GOT3 (cell line): Measurements from ENCODE around the gene SLC24A4.

Experiments
- DNase-seq: peaks from one replicate; lab custom pipeline; 2025; ENCODE audit warnings: mixed read lengths; lab: John Stamatoyannopoulos, UW

SLC24A4 gene

GRCh38 chr14:92501891-92502351 is 179.0 kb downstream of the SLC24A4 start:
- DNase-seq, result no peak

DNA sequence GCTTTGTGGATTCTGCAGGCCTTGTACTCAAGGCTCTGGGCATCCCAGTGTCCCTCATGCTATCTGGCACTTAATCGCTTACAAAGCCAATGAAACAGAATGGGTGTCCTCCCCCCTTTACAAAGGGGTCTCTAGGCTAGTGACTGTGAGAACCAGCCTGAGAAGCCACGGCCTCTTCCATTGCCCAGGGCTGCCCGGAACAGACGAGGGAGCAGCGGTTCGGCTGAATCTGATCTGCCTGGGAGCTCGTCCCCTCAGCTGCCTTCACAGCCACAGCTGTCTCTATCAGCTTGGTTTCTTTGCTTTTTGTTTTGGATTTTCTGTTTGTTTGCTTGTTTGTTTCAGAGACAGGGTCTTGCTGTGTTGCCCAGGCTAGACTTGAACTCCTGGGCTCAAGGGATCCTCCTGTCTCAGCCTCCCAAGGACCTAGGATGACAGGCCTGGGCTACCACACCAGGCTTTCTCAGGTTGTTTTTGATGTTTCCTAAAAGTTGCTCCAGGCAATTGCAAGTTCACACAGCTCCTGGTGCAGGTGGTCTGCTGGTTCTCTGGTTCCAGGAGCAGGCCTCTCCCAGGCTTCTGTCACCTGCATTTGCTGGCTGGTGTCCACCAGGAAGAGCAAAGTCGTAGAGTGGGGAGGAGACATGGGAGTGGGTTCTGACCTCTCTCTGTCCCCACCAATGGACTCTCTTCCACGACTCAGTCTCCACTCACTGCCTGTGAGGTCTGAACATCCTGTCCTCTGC is 179.7 kb downstream of the SLC24A4 start:
- no peak for DNase-seq

DNA sequence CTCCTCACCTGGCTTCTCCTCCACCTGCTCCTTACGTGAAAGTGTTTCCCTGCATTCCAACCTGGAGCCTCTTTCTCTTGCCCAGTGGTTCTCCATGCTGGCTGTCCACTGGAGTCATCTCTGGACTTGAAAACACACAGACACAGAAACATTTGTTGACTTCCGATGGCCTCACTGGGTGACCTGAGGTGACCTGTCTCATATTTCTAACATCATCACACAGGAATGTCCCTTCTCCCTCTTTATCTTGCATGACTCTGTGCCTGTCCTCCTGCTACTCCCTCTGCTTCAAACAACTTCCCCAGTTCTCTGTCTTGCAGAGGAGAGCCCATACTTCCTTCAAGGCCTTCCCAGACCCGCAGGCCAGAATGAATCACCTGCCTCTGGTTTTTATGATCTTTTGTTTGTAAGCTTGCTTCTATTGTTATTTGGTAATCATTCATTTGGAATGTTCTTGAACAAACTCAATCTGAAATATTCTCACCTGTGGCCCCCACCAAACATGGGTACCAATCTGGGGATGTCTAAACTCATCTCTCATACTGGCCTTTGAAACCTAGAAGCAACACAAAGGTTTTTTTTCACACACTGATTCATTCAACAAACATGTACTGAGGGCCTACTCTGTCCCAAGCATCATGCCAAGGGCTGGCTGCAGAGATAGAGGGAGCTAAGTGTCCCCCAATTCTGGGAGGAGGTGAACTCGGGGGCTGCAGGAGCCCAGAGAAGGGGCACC is 181.0 kb downstream of the SLC24A4 start:
- no peak for DNase-seq

- no peak for DNase-seq
These were observed 182.9 kb downstream of the SLC24A4 start for GRCh38 chr14:92505826-92506225.

- no peak for DNase-seq
These were observed 183.3 kb downstream of the SLC24A4 start for GRCh38 chr14:92506231-92506630.

GRCh38 chr14:92507174-92507768 is 184.3 kb downstream of the SLC24A4 start:
- no peak for DNase-seq

- DNase-seq, result no peak
These were observed 188.0 kb downstream of the SLC24A4 start for GRCh38 chr14:92510972-92511371.

DNA sequence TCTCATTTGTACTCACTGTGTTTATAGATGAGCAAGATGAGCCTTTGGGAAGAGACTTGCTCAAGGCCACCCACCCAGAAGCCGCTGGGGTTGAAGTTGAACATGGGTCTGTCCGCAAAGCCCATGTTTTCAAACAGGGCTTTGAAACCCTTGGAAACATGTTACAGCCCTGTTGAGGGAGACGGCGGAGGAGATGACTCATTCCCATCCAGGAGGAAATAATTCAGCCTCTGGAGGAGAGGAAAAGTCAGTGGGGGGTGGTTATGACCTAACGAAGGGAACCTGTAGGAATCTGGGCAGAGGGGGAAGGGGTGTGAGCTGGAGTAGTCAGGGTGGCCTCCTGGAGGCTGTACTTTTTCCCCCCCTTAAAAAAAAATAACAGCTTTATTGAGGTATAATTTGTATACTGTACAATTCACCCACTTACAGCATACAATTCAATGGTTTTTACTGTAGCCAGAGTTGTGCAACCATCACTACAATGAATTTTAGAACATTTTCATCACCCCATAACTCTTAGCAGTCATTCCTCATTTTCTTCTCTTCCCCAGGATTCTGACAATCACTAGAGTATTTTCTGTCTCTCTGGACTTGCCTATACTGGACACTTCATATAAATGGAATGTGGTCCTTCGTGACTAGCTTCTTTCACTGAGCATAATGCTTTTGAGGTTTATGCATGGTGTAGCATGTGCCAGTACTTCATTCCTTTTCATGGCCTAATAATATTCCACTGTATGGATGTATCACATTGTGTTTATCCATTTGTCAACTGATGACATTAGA is 188.7 kb downstream of the SLC24A4 start:
- no peak for DNase-seq

DNA sequence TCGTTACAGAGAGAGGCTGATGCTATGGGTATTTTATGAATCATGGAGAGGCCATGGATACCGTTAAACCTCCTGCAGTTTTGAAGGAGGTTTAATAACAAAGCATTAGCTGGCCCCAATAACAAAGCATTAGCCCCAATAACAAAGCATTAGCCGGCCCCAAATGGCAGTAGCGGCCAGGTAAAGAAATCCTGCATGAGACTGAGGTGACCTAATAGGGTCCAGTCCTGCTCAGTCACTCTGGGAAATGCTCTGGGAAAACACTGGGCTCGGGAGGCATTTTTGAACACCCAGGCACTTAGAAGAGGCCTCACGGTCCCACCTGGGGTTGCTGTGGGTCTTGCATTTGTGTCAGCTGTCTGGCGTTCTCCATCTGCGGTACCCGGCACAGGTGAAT is 189.8 kb downstream of the SLC24A4 start:
- DNase-seq, result no peak

GRCh38 chr14:92513204-92513965 is 190.4 kb downstream of the SLC24A4 start, which contains the start of gene RIN3:
Gene RIN3, plus strand, starts transcription at chr14:92513781. Its CDS starts 152 bp downstream, at chr14:92513933.
- DNase-seq, result no peak

DNA sequence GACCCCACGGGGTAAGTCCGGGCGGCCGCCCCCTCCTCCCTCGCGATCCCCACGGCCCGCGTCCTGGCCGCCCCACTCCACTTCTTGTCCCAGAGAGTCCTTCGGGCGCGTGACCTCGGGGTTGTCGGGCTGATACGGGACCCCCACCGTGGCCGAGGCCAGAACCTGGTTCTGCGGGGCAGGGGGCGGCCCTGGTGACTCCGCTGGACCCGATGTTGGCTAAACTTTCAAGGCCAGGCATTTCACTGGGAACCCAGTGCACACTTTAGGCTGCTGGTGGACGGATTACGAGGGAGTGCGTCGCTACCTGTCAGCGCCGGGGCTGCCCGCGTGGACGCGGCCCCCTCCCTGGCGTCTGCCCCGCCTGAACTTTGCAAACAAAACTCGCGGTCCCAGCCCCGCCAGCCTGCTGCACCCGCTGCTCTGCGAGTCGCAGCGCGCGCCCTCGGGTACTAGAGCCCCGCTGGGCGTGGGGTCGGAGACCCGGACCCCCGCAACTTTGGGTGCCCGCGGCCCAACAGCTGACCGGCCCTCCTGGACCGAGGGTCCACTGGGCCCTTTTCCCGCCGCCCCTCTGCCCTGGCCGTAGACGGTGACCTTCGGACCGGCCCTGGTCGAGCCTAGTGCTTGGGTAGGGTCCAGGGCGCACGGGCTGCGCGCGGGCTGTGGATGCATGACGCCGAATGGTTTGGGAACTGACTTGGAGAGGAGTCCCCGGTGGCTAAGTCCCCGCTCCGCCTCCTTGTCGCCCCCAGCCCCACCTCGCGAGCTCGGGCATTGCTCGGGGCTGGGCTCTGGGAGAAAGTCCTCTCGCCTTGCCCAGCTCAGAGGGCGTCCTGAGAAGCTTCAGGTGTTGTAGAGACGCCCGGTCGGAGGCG is 191.2 kb downstream of the SLC24A4 start:
- no peak for DNase-seq

DNA sequence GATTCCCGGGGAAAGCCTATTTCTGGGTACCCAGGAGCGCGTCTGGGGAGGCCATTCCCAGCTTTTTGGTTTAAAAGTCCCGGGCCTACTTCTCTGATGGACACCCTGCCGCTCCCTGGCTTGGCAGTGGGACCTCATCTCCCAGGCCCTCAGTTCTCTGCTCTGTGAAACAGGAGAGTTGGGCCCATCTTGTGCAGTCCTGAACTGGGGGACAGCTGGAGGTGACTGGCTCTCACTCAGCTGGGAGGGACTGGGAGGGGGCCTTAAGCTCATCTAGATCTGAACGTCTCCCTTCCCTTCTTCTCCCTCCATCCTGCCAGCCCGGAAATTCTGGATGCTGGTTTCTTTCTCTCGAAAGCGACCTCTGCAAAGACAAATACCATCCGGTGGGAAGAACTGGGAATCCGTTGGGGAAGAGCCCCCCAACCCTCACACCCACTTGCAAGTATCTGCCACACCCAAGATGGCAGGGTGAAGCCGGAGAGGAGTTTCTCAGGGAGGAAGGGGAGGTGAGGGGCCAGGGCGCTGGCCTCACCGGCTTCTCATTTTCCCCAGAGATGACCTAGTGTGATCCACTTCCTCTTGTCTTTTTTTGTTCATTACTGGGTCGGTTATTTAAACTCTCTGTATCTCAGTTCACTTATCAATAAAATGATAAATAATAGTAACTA is 192.0 kb downstream of the SLC24A4 start:
- DNase-seq, result no peak

GRCh38 chr14:92515546-92516343 is 192.8 kb downstream of the SLC24A4 start:
- no peak for DNase-seq

- DNase-seq, result no peak
These were observed 193.5 kb downstream of the SLC24A4 start for GRCh38 chr14:92516344-92516965.

DNA sequence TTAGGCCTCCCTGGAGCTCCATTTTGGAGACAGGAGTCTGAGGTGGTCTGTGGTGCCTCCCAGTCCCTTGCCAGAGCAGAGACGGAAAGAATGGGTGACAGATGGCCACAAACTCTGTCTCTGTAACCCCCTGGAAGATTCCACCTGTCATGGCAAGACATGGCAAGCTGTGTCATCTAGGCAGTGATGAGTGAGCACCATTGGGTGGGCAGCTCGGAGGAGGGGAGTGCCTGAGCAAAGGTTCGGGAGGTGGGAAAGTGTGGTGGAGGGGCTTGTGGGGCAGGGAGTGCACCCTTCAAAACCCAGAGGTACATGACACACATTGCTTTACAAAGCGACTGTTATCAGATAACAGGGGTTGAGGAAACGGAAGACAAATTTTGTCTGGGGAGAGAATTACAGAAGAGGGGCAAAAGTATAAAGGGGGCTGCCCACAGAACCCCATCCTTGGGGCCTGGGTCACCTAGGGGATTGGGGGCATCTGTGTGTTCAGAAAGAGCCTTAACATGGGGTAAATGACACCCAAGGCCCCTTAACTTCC is 194.1 kb downstream of the SLC24A4 start:
- no peak for DNase-seq

GRCh38 chr14:92517761-92518160 is 194.8 kb downstream of the SLC24A4 start:
- no peak for DNase-seq

- no peak for DNase-seq
These were observed 196.5 kb downstream of the SLC24A4 start for GRCh38 chr14:92519246-92520101.
